ENCODE measurements around the gene ZNF276.

Gene ZNF276

DNA sequence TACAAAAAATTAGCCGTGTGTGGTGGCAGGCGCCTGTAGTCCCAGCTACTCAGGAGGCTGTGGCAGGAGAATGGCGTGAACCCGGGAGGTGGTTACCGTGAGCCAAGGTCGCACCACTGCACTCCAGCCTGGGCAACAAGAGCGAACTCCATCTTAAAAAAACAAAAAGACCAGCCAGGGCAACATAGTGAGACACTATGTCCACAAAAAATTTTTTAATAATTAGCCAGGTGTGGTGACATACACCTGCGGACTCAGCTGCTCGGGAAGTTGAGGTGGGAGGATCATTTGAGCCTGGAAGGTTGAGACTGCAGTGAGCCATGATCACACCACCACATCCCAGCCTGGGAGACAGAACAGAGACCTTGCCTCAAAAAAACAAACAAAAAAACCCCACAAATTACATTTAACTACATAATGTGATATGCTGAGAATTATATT lies 66.0 kb downstream of the ZNF276 start:
- no peak for DNase-seq
